Calu3 (cell line): Measurements from ENCODE around the gene JMJD7. TPM values are rescaled to one million over a fixed set of nuclear protein-coding genes. Genes with fewer than 3 reads are reported as not detected.

Experiments used
- BruUV-seq: library from RNA; stranded (reverse); fragments of 400-500 nt; replicated peaks from 2 replicates; lab custom pipeline; 2021; lab: Mats Ljungman, UMichigan
- CTCF ChIA-PET: fragments of 300-600 bp; sonication (Branson Sonifier 250); formaldehyde crosslinking; loops from one replicate; lab custom pipeline; 2022; ENCODE audit warnings: antibody characterized with exemption; lab: Charles Lee
- DNase-seq: peaks from one replicate; pipeline ENCODE4 v3.0.0; 2022
- H3K27ac Mint-ChIP-seq: one replicate; pipeline ENCODE4 v1.8.0; 2022; ENCODE audit warnings: mixed read lengths; ENCODE audit not compliant: unreplicated experiment
- H3K27me3 Mint-ChIP-seq: one replicate; pipeline ENCODE4 v1.8.0; 2022; ENCODE audit warnings: mixed read lengths; ENCODE audit not compliant: unreplicated experiment
- H3K36me3 Mint-ChIP-seq: one replicate; pipeline ENCODE4 v1.8.0; 2022; ENCODE audit warnings: mild to moderate bottlenecking, moderate library complexity, mixed read lengths; ENCODE audit not compliant: insufficient read depth, unreplicated experiment
- H3K4me1 Mint-ChIP-seq: one replicate; pipeline ENCODE4 v1.8.0; 2022; ENCODE audit warnings: mild to moderate bottlenecking, low read depth, mixed read lengths; ENCODE audit not compliant: unreplicated experiment
- H3K4me3 Mint-ChIP-seq: one replicate; pipeline ENCODE4 v1.8.0; 2022; ENCODE audit warnings: mild to moderate bottlenecking, low read depth, moderate library complexity, mixed read lengths; ENCODE audit not compliant: unreplicated experiment
- H3K9me3 Mint-ChIP-seq: one replicate; pipeline ENCODE4 v1.8.0; 2022; ENCODE audit warnings: low read depth, mixed read lengths; ENCODE audit not compliant: unreplicated experiment
- CTCF ChIP-seq: fragments of 200-600 bp; IDR thresholded peaks from one replicate; pipeline ENCODE4 v1.8.0; 2022; ENCODE audit warnings: antibody characterized with exemption; ENCODE audit not compliant: unreplicated experiment
- intact Hi-C: fragments of 100-400 bp; cut with micrococcal nuclease; formaldehyde crosslinking; loops from one replicate; pipeline ENCODE4 v1.10.0; 2022; ENCODE audit not compliant: unreplicated experiment
- total RNA-seq: library from RNA; stranded (reverse); gene quantifications from 2 replicates; pipeline ENCODE4 v1.2.3, GENCODE V29; 2022

Gene JMJD7
- total RNA-seq, 1 experiment from 2014 or later: 9.4 TPM

- no peaks in the 10 kb centered on the region for H3K27me3 Mint-ChIP-seq
- H3K27ac Mint-ChIP-seq: no peak overlapping the region
- H3K4me3 Mint-ChIP-seq: no peak overlapping the region
- H3K9me3 Mint-ChIP-seq: no peaks in the 10 kb centered on the region
- no peak for DNase-seq
- H3K4me1 Mint-ChIP-seq: no peaks in the 10 kb centered on the region
- intact Hi-C loops: no loop called here
- CTCF ChIA-PET: interaction anchor here (1.6 kb wide), 1 partner anchor 12 kb away, joined by 4 read pairs; no protein-coding TSS in a partner anchor
- BruUV-seq: no TSS peak
- peaks cover 9% of the 10 kb centered on the region for H3K36me3 Mint-ChIP-seq
- TF ChIP-seq CTCF: no peak
These were observed 4.4 kb upstream of the JMJD7 start for GRCh38 chr15:41823502-41823901.

GRCh38 chr15:41824062-41824745 is 3.7 kb upstream of the JMJD7 start:
- H3K4me3 Mint-ChIP-seq: no peak overlapping the region
- no peaks in the 10 kb centered on the region for H3K9me3 Mint-ChIP-seq
- intact Hi-C loops: no loop called here
- H3K27me3 Mint-ChIP-seq: no peaks in the 10 kb centered on the region
- no TSS peak for BruUV-seq
- CTCF ChIA-PET: interaction anchor here (1.6 kb wide), 1 partner anchor 11 kb away, joined by 4 read pairs; no protein-coding TSS in a partner anchor
- DNase-seq: no peak
- no peaks in the 10 kb centered on the region for H3K4me1 Mint-ChIP-seq
- peaks cover 13% of the 10 kb centered on the region for H3K36me3 Mint-ChIP-seq
- H3K27ac Mint-ChIP-seq: no peak overlapping the region
- TF ChIP-seq CTCF: no peak

DNA sequence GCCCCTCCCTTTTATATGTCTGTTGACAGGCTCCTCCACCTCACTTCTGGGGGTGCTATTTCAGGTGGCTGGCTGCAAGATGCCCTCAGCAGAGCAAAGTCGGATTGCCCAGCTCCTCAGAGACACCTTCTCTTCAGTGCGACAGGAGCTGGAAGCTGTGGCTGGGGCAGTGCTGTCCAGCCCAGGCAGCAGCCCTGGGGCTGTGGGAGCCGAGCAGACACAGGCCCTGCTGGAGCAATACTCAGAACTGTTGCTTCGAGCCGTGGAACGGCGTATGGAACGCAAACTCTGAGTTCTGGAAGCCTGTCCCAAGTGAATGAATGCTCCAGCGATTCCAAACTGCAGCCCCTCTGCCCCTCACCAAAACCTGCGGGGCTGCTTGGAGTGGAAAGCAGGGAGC is 2.7 kb upstream of the JMJD7 start:
- intact Hi-C loops: no loop called here
- CTCF ChIA-PET: interaction anchor here (1.6 kb wide), 1 partner anchor 10 kb away, joined by 4 read pairs; no protein-coding TSS in a partner anchor
- Mint-ChIP-seq H3K4me3 (no peak overlapping the region), H3K9me3 (no peaks in the 10 kb centered on the region), H3K4me1 (no peaks in the 10 kb centered on the region), H3K27me3 (no peaks in the 10 kb centered on the region), H3K27ac (no peak overlapping the region), H3K36me3 (peaks cover 13% of the 10 kb centered on the region)
- no peak for DNase-seq
- BruUV-seq: no TSS peak
- no peak for TF ChIP-seq CTCF

- CTCF ChIA-PET: no interaction called here
- peak overlapping the region; percentile 2 for H3K4me3 Mint-ChIP-seq
- no peak for TF ChIP-seq CTCF
- no peak for DNase-seq
- H3K36me3 Mint-ChIP-seq: peaks cover 13% of the 10 kb centered on the region
- intact Hi-C loops: no loop called here
- no peaks in the 10 kb centered on the region for H3K9me3 Mint-ChIP-seq
- no peaks in the 10 kb centered on the region for H3K27me3 Mint-ChIP-seq
- BruUV-seq: no TSS peak
- no peaks in the 10 kb centered on the region for H3K4me1 Mint-ChIP-seq
- H3K27ac Mint-ChIP-seq: no peak overlapping the region
These were observed 2.0 kb upstream of the JMJD7 start for GRCh38 chr15:41825572-41826535.
